Neural progenitor cell (in vitro differentiated cells): ENCODE data around the gene SURF1. TPM values are rescaled to one million over a fixed set of nuclear protein-coding genes. Genes with fewer than 3 reads are reported as not detected.

Experiments used
- DNase-seq: peaks from one replicate; pipeline ENCODE4 v3.0.0-alpha.2; 2016; ENCODE audit warnings: low spot score
- H2AFZ ChIP-seq: fragments of 200-600 bp; sonication (generic); replicated peaks from 2 replicates; pipeline ENCODE4 v1.6.1; 2016; ENCODE audit warnings: antibody characterized with exemption
- H3F3A ChIP-seq: fragments of 200-600 bp; sonication (generic); 2 replicates; pipeline ENCODE4 v1.6.1; 2016; ENCODE audit warnings: antibody characterized with exemption, low read depth
- H3K27ac ChIP-seq: fragments of 200-600 bp; sonication (generic); 2 replicates; pipeline ENCODE4 v1.5.1; 2016; ENCODE audit warnings: mild to moderate bottlenecking
- H3K27me3 ChIP-seq: fragments of 200-600 bp; sonication (generic); 2 replicates; pipeline ENCODE4 v1.6.1; 2016; ENCODE audit warnings: mild to moderate bottlenecking, moderate library complexity
- H3K36me3 ChIP-seq: fragments of 200-600 bp; sonication (generic); 2 replicates; pipeline ENCODE4 v1.5.1; 2016
- H3K4me1 ChIP-seq: fragments of 200-600 bp; sonication (generic); 2 replicates; pipeline ENCODE4 v1.6.1; 2016; ENCODE audit warnings: mixed run types
- H3K4me2 ChIP-seq: fragments of 200-600 bp; sonication (generic); 2 replicates; pipeline ENCODE4 v1.6.1; 2016
- H3K4me3 ChIP-seq: fragments of 200-600 bp; sonication (generic); 2 replicates; pipeline ENCODE4 v1.5.1; 2016
- H3K79me2 ChIP-seq: fragments of 200-600 bp; sonication (generic); 2 replicates; pipeline ENCODE4 v1.6.1; 2016; ENCODE audit warnings: low read depth
- H3K9ac ChIP-seq: fragments of 200-600 bp; sonication (generic); 2 replicates; pipeline ENCODE4 v1.6.1; 2016
- H3K9me3 ChIP-seq: fragments of 200-600 bp; sonication (generic); 2 replicates; pipeline ENCODE4 v1.5.1; 2016; ENCODE audit warnings: low read depth
- H4K20me1 ChIP-seq: fragments of 200-600 bp; sonication (generic); 2 replicates; pipeline ENCODE4 v1.6.1; 2016; ENCODE audit warnings: low read depth
- H3K27ac Mint-ChIP-seq: 3 replicates; pipeline ENCODE4 v1.8.0; 2021; ENCODE audit warnings: mixed read lengths
- H3K27me3 Mint-ChIP-seq: 2 replicates; pipeline ENCODE4 v1.8.0; 2022; ENCODE audit warnings: low read depth, mild to moderate bottlenecking, inconsistent platforms, moderate library complexity, mixed read lengths; ENCODE audit not compliant: insufficient read depth
- H3K36me3 Mint-ChIP-seq: 3 replicates; pipeline ENCODE4 v1.8.0; 2021; ENCODE audit warnings: mixed read lengths
- H3K4me1 Mint-ChIP-seq: 3 replicates; pipeline ENCODE4 v1.8.0; 2021; ENCODE audit warnings: mixed read lengths
- H3K4me3 Mint-ChIP-seq: 3 replicates; pipeline ENCODE4 v1.8.0; 2021; ENCODE audit warnings: mild to moderate bottlenecking, moderate library complexity, mixed read lengths
- H3K9me3 Mint-ChIP-seq: 3 replicates; pipeline ENCODE4 v1.8.0; 2020; ENCODE audit warnings: mixed read lengths
- EZH2 ChIP-seq: fragments of 200-600 bp; sonication (generic); IDR thresholded peaks from 2 replicates; pipeline ENCODE4 v1.6.1; 2017; ENCODE audit warnings: antibody characterized with exemption, mild to moderate bottlenecking, moderate library complexity
- EZH2phosphoT487 ChIP-seq: fragments of 200-600 bp; sonication (generic); IDR thresholded peaks from 2 replicates; pipeline ENCODE4 v1.6.1; 2017; ENCODE audit warnings: antibody characterized with exemption
- total RNA-seq: library from RNA; depleted of rRNA; stranded (reverse); fragments of >200 nt; gene quantifications from 2 replicates; pipeline ENCODE4 v1.2.3, GENCODE V29; 2015; ENCODE audit warnings: low replicate concordance
- TF ChIP-seq, protein P1 (sequence below): fragments of 200-600 bp; sonication (generic); IDR thresholded peaks from 2 replicates; pipeline ENCODE4 v1.5.1; 2017; ENCODE audit warnings: antibody characterized with exemption, mild to moderate bottlenecking

SURF1 gene
- total RNA-seq, 1 donor from 2014 or later: 31.0 TPM

DNA sequence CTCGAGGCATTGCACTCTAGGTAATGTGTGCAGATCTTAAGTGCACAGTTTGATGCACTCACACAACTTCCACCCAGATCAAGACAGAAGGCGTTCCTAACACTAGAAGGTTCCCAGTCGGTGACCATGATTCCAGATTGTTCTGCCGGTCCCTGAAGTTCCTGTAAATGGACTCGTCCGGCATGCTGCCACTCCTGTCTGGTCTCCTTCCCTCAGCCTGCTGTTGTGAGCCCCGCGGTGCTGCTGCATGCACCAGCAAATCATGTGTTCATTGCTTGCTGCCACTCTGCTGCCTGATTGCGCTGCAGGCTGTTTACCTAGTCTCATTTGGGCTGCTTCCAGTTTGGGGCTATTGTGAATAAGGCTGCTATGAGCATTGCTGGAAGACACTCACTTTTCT is 31.4 kb upstream of the SURF1 start:
- H3K27me3 Mint-ChIP-seq: peaks cover 2% of the 10 kb centered on the region
- H4K20me1 ChIP-seq: no peaks in the 10 kb centered on the region
- no peak overlapping the region for H3K27ac Mint-ChIP-seq
- no peaks in the 10 kb centered on the region for H3K27me3 ChIP-seq
- H3K4me1 ChIP-seq: no peaks in the 10 kb centered on the region
- H3K4me3 Mint-ChIP-seq: no peak overlapping the region
- H3K9me3 Mint-ChIP-seq: peaks cover 7% of the 10 kb centered on the region
- peaks cover 2% of the 10 kb centered on the region for H3K4me1 Mint-ChIP-seq
- H3K79me2 ChIP-seq: no peaks in the 10 kb centered on the region
- no peak overlapping the region for H3K9ac ChIP-seq
- H3K27ac ChIP-seq: no peak overlapping the region
- no peak overlapping the region for H3K4me3 ChIP-seq
- no peak overlapping the region for H2AFZ ChIP-seq
- TF ChIP-seq EZH2phosphoT487: no peak
- TF ChIP-seq, protein P1, sequence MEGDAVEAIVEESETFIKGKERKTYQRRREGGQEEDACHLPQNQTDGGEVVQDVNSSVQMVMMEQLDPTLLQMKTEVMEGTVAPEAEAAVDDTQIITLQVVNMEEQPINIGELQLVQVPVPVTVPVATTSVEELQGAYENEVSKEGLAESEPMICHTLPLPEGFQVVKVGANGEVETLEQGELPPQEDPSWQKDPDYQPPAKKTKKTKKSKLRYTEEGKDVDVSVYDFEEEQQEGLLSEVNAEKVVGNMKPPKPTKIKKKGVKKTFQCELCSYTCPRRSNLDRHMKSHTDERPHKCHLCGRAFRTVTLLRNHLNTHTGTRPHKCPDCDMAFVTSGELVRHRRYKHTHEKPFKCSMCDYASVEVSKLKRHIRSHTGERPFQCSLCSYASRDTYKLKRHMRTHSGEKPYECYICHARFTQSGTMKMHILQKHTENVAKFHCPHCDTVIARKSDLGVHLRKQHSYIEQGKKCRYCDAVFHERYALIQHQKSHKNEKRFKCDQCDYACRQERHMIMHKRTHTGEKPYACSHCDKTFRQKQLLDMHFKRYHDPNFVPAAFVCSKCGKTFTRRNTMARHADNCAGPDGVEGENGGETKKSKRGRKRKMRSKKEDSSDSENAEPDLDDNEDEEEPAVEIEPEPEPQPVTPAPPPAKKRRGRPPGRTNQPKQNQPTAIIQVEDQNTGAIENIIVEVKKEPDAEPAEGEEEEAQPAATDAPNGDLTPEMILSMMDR: no peak
- TF ChIP-seq EZH2: no peak
- H3K36me3 ChIP-seq: no peaks in the 10 kb centered on the region
- no peak for DNase-seq
- no peaks in the 10 kb centered on the region for H3F3A ChIP-seq
- H3K36me3 Mint-ChIP-seq: peaks cover 2% of the 10 kb centered on the region
- no peaks in the 10 kb centered on the region for H3K9me3 ChIP-seq
- no peak overlapping the region for H3K4me2 ChIP-seq

DNA sequence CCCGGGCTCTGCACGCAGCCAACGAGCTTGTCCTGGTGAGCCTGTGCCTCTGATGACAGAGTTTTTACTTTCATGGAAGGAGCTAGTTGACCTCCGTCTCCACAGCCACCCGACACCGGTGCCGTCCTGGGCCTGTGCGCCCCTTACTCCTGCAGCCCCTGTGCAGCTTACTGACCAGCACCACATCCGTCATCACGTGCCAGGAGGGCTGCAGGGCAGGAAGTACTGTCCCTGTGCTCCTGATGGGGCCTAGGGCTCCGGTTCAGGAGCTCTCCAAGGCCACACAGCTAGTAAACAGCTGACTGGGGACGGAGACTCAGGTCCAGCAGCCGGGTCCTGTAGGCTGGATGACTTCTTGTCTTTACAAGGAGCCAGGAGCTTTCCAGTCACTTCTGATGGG is 30.1 kb upstream of the SURF1 start:
- no peaks in the 10 kb centered on the region for H3F3A ChIP-seq
- Mint-ChIP-seq H3K27ac (no peak overlapping the region), H3K27me3 (peaks cover 2% of the 10 kb centered on the region), H3K9me3 (peaks cover 4% of the 10 kb centered on the region), H3K4me3 (no peak overlapping the region), H3K4me1 (peaks cover 2% of the 10 kb centered on the region), H3K36me3 (peaks cover 2% of the 10 kb centered on the region)
- H3K9ac ChIP-seq: no peak overlapping the region
- no peaks in the 10 kb centered on the region for H3K4me1 ChIP-seq
- no peaks in the 10 kb centered on the region for H3K27me3 ChIP-seq
- H3K4me2 ChIP-seq: no peak overlapping the region
- TF ChIP-seq, protein P1: no peak
- TF ChIP-seq EZH2 (no peak), EZH2phosphoT487 (no peak)
- no peak overlapping the region for H3K27ac ChIP-seq
- DNase-seq: no peak
- H3K4me3 ChIP-seq: no peak overlapping the region
- no peaks in the 10 kb centered on the region for H3K36me3 ChIP-seq
- no peaks in the 10 kb centered on the region for H3K79me2 ChIP-seq
- no peaks in the 10 kb centered on the region for H3K9me3 ChIP-seq
- H2AFZ ChIP-seq: no peak overlapping the region
- no peaks in the 10 kb centered on the region for H4K20me1 ChIP-seq

DNA sequence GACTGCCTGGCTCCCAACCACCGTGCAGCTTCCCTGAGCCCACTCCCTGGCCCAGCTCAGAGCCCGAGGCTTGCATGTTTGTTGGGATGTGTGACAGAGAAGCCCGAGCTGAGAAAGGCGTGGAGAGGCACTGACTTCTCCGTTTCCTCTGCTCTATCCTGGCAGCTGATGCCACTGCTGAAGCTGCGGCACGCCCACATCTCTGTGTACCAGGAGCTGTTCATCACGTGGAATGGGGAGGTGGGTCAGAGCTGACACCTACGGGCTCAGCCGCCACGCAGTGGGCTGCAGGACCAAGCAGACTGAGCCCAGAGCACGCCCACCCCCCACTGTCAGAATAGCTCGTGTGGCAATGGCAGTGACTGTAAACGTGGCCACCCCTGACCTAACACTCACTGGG is 29.2 kb upstream of the SURF1 start:
- Mint-ChIP-seq H3K9me3 (peaks cover 4% of the 10 kb centered on the region), H3K36me3 (peaks cover 2% of the 10 kb centered on the region), H3K27ac (no peak overlapping the region), H3K4me1 (peaks cover 2% of the 10 kb centered on the region), H3K27me3 (peaks cover 2% of the 10 kb centered on the region), H3K4me3 (no peak overlapping the region)
- H3K4me1 ChIP-seq: no peaks in the 10 kb centered on the region
- no peaks in the 10 kb centered on the region for H4K20me1 ChIP-seq
- no peak overlapping the region for H3K27ac ChIP-seq
- H3K27me3 ChIP-seq: no peaks in the 10 kb centered on the region
- no peak overlapping the region for H3K4me2 ChIP-seq
- no peaks in the 10 kb centered on the region for H3K9me3 ChIP-seq
- TF ChIP-seq EZH2: no peak
- TF ChIP-seq, protein P1: no peak
- no peak for TF ChIP-seq EZH2phosphoT487
- H3K36me3 ChIP-seq: no peaks in the 10 kb centered on the region
- no peak overlapping the region for H2AFZ ChIP-seq
- H3K79me2 ChIP-seq: no peaks in the 10 kb centered on the region
- no peak overlapping the region for H3K4me3 ChIP-seq
- no peak for DNase-seq
- H3F3A ChIP-seq: no peaks in the 10 kb centered on the region
- H3K9ac ChIP-seq: no peak overlapping the region
